Stimulated activated CD4-positive, alpha-beta T cell treated with anti-CD3 and anti-CD28 coated beads, Interleukin-2, amount 100 ng/mL, for 48 hours (primary cell): ENCODE results near the gene ST8SIA6.

Experiments used
- DNase-seq, 2 donors: peaks; one replicate each; pipeline ENCODE4 v3.0.0-alpha.2; 2020

The ST8SIA6 gene

GRCh38 chr10:17383801-17384555 lies 70.4 kb downstream of the ST8SIA6 start:
- no peak for DNase-seq

DNA sequence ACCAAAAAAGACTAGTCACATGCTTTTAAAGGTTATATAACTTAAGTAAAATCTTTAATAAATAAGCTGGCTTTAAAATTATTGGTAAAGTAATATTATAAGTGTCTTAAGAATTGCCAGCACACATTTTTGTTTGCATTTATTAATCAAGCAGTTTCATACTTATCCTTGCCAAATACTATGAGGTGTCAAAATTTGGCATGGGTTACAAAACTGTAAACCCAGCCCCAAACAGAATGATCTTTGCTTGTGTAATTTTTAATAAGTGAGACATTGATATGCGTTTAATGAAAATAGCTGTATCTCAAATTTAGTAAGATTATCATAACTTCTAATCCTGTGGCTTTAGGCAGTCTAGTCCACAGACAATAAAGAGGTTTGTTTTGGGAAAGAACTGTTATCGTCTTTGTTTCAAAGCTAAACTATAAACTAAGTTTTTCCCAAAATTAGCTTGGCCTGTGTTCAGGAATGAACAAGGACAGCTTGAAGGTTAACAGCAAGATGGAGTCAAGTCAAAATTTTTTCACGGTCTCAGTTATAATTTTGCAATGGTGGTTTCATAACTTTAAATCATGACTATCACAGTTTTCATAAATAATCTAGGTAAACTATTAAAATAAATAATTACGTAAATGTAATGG lies 72.8 kb downstream of the ST8SIA6 start:
- DNase-seq, result no peak

GRCh38 chr10:17380888-17381287 lies 73.5 kb downstream of the ST8SIA6 start:
- DNase-seq, result no peak

DNA sequence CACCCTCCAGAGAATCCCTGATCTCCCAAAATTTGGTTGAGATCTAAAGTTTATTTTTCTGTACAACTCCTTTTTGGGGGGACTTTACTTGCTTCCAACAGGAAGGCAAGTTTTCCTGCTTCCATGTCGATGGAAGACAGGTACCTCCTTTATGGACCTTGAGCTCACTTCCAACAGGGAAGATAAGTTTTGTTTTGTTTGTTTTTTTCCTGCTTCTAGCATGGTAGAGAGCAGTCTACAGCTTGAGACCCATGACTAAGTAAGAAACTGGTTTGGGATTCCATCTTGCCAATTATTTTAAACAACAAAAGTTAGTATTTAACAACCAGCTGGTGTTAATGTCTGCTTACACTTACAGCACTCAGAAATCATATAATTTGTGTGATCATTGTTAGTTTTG lies 74.4 kb downstream of the ST8SIA6 start:
- no peak for DNase-seq

GRCh38 chr10:17379151-17379690 lies 75.2 kb downstream of the ST8SIA6 start:
- no peak for DNase-seq

- peak; percentile 32 to 38 for DNase-seq
Measured at GRCh38 chr10:17375936-17376584, 78.3 kb downstream of the ST8SIA6 start.

DNA sequence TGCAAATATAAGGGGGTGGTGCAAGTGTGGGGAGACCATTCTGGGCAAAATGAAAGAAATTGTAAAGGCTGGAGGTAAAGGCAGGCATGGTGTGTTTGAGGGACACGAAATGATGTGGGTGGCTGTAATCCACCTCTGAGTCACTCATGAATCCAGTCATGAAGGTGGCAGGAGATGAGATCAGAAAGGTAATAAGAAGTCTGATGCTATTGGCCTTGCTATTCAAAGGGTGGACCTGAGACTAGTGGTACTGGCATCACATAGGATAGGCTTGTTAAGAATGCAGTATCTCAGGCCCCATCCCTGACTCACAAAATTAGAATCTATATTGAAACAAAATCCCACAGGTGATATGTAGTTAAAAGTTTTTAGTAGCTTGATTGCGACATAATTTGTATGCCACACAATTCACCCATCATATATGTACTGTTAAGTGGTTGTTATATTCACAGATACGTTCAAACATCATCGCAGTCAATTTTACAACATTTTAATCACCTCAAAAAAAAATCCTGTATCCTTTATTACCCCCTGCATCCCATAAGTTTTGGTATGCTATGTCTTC lies 85.6 kb downstream of the ST8SIA6 start:
- DNase-seq, result no peak

- no peak for DNase-seq
Measured at GRCh38 chr10:17366705-17367104, 87.7 kb downstream of the ST8SIA6 start.

- DNase-seq, result no peak
Measured at GRCh38 chr10:17365402-17365801, 89.0 kb downstream of the ST8SIA6 start.

DNA sequence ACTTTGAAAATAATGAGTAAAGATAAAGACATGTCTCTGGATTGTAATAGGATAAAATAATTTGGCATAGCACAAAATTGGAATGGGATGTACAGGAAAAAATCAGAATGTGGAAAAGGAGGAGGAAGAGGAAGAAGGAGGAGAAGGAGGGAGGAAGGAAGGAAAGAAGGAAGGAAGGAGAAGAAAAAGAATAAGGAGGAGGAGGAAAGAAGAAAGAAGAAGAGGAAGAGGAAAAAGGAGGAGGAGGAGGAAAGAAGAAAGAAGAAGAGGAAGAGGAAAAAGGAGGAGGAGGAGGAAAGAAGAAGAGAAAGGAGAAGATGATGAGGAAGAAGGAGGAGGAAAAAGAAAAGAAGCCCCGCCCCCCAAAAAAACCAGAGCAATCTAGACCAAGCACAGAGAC lies 95.9 kb downstream of the ST8SIA6 start:
- no peak for DNase-seq

DNA sequence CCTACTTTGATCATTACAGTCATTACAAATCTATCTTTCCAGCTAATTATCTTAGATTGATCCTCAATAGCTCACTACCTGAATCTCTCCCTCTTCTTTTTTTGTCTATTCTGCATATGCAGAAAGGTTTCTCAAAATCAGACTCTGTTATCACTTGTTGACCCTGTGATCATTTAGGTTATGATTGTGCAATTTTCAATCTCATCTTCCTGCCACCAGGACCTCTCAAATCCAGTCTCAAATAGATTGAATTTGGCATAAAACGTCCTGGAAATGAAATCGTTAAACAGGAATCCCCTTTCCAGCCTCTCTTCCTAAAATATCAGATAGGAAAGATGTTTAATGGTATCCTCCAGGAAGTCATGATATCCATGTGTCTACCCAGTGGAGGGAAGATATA lies 96.6 kb downstream of the ST8SIA6 start:
- DNase-seq, result no peak

- DNase-seq, result no peak
Measured at GRCh38 chr10:17356820-17357219, 97.6 kb downstream of the ST8SIA6 start.

DNA sequence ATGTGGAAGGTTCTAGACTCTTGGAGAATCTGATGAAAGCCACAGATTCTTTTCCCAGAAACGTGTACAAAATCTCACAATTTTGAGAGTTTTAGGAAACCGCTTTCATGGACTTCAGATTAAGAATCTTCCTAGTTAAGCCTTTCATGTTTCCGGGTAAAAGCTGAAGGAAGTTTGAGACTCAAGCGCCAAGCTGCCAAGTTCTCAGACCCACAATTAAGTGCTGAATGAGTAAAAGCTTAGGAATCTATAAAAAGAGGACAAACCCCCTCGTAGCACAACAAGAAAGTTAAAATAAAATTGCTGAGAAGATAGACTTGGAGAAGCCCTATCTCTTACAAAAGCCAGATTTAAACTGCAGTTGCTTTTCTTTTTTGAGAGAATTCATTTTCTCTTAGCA lies 99.6 kb downstream of the ST8SIA6 start:
- no peak for DNase-seq

DNA sequence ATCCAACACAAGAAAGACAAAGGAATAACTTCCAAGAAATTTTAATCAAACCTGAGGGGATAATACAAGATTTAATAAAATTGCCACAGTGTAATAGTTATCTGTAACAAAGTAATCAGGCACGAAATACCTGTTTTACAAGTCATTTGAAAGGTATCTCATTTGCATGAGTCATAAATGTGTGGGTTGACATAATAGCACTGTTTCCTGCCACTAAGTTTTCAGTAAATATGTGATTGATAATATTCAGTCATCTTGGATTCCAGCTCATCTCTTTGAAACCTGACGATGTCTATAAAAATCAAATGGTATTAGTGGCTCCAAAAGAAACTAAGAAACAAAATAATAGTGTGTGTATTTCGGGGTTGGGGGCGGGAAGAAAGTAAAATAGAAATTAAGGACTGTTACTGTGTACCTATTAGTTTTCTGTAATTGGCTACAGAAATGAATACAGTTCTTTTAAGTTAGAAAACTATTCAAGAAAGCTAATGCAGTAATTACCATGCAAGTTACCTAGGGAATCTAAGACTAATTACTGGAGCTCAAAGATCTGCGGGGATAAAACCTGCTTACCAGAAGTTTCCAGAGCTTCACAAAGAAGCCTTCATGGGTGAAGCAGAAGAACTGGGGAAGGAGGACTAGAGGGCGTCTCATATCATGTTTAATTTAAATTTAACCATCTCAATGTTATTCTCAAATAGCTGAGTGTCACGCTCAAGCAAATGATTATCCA lies 100.7 kb downstream of the ST8SIA6 start:
- no peak for DNase-seq

GRCh38 chr10:17352583-17352982 lies 101.8 kb downstream of the ST8SIA6 start:
- DNase-seq, result no peak

GRCh38 chr10:17351506-17351905 lies 102.9 kb downstream of the ST8SIA6 start:
- no peak for DNase-seq

- DNase-seq, result no peak
Measured at GRCh38 chr10:17349717-17350116, 104.7 kb downstream of the ST8SIA6 start.

GRCh38 chr10:17348501-17349349 lies 105.7 kb downstream of the ST8SIA6 start:
- DNase-seq, result no peak

DNA sequence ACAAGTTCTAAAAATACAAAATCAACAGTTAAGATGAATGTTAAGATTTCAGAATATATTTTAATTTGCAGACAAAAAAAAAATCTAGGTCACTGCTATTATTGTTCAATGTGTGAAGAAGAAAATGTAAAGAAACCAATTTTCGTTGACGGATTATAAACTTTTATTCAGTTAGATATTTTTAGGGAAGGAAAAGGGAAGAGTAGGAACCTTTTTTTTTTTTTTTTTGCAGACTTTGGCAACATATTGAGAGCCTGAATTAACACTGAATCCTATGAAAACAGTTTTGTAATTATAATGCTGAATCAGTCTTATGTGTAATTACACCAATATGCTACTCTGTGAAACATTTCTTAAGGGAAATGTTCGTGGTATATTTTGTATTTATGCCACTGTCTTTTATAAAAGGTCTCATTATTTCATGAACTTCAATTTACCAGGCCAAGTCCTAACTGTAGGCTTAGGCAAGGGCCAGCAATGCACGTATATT lies 106.3 kb downstream of the ST8SIA6 start:
- DNase-seq, result no peak

- no peak for DNase-seq
Measured at GRCh38 chr10:17344206-17344605, 110.2 kb downstream of the ST8SIA6 start.

GRCh38 chr10:17343118-17343517 lies 111.3 kb downstream of the ST8SIA6 start:
- no peak for DNase-seq
